ENCODE results near the gene PTPRT. TPM values are rescaled to one million over a fixed set of nuclear protein-coding genes. Genes with fewer than 3 reads are reported as not detected.

The PTPRT gene
- polyA plus RNA-seq, 3 donors, result not detected

GRCh38 chr20:42359617-42360016 is 830.1 kb downstream of the PTPRT start:
- Histone ChIP-seq H3K4me2 (replicated peaks; ENCODE audit: extremely low read depth, low read length, poor library complexity, severe bottlenecking) (no peak overlapping the region), H3K79me2 (ENCODE audit: insufficient read depth, low read length) (no peaks in the 10 kb centered on the region), H3K9me3 (replicated peaks in 1 of 2; ENCODE audit: control insufficient read depth in 1 of 2, insufficient read depth in 1 of 2, low read length in 2 of 2) (no peaks in the 10 kb centered on the region), H4K20me1 (ENCODE audit: insufficient read depth, low read length) (no peaks in the 10 kb centered on the region), H3K4me1 (ENCODE audit: control insufficient read depth in 1 of 2, insufficient read depth in 2 of 2, low read length in 2 of 2) (no peaks in the 10 kb centered on the region), H3K27me3 (ENCODE audit: control insufficient read depth in 2 of 2, insufficient read depth in 2 of 2, low read length in 2 of 2) (no peaks in the 10 kb centered on the region), H2AFZ (ENCODE audit: insufficient read depth, low read depth, low read length, poor library complexity, severe bottlenecking) (no peak overlapping the region), H3K4me3 (replicated peaks in 1 of 3; ENCODE audit: low read depth in 2 of 3, low read length in 3 of 3) (no peak overlapping the region), H3K9ac (ENCODE audit: insufficient read depth, low read length, poor library complexity, severe bottlenecking) (no peak overlapping the region), H3K27ac (ENCODE audit: low read depth in 1 of 2, low read length in 2 of 2) (no peak overlapping the region), H3K36me3 (replicated peaks in 1 of 2; ENCODE audit: control insufficient read depth in 1 of 2, insufficient read depth in 2 of 2, low read length in 2 of 2) (no peaks in the 10 kb centered on the region)
- no peak overlapping the region for H3K27ac Mint-ChIP-seq
- DNase-seq, result no peak
- 88% methylated on average over 9 of the region's 10 CpGs for WGBS (ENCODE audit: insufficient coverage)
- no peak for TF ChIP-seq CTCF (IDR thresholded peaks at IDR 0.05)
- H3K36me3 Mint-ChIP-seq, result no peaks in the 10 kb centered on the region
- peaks cover 0 to 10% (median 3%) of the 10 kb centered on the region in 7 donors for H3K9me3 Mint-ChIP-seq
- H3K4me3 Mint-ChIP-seq, result no peak overlapping the region
- intact Hi-C loops (cut with micrococcal nuclease), result no loop called here
- peaks cover 0 to 2% (median 0%) of the 10 kb centered on the region in 3 donors for H3K27me3 Mint-ChIP-seq (ENCODE audit: low read depth in 3 of 3)
- no peaks in the 10 kb centered on the region for H3K4me1 Mint-ChIP-seq

GRCh38 chr20:42352096-42352495 is 837.6 kb downstream of the PTPRT start:
- Mint-ChIP-seq H3K9me3 (peaks cover 0 to 5% (median 0%) of the 10 kb centered on the region in 7 donors), H3K36me3 (no peaks in the 10 kb centered on the region), H3K4me3 (no peak overlapping the region), H3K27ac (no peak overlapping the region), H3K27me3 (ENCODE audit: low read depth in 3 of 3) (peaks cover 0 to 4% (median 0%) of the 10 kb centered on the region in 3 donors), H3K4me1 (no peaks in the 10 kb centered on the region)
- Histone ChIP-seq H3K9ac (ENCODE audit: insufficient read depth, low read length, poor library complexity, severe bottlenecking) (no peak overlapping the region), H3K79me2 (ENCODE audit: insufficient read depth, low read length) (no peaks in the 10 kb centered on the region), H3K9me3 (replicated peaks in 1 of 2; ENCODE audit: control insufficient read depth in 1 of 2, insufficient read depth in 1 of 2, low read length in 2 of 2) (no peaks in the 10 kb centered on the region), H3K4me1 (ENCODE audit: control insufficient read depth in 1 of 2, insufficient read depth in 2 of 2, low read length in 2 of 2) (no peaks in the 10 kb centered on the region), H4K20me1 (ENCODE audit: insufficient read depth, low read length) (no peaks in the 10 kb centered on the region), H3K27ac (ENCODE audit: low read depth in 1 of 2, low read length in 2 of 2) (no peak overlapping the region), H3K27me3 (ENCODE audit: control insufficient read depth in 2 of 2, insufficient read depth in 2 of 2, low read length in 2 of 2) (no peaks in the 10 kb centered on the region), H3K36me3 (replicated peaks in 1 of 2; ENCODE audit: control insufficient read depth in 1 of 2, insufficient read depth in 2 of 2, low read length in 2 of 2) (no peaks in the 10 kb centered on the region), H2AFZ (ENCODE audit: insufficient read depth, low read depth, low read length, poor library complexity, severe bottlenecking) (no peak overlapping the region), H3K4me2 (replicated peaks; ENCODE audit: extremely low read depth, low read length, poor library complexity, severe bottlenecking) (no peak overlapping the region), H3K4me3 (replicated peaks in 1 of 3; ENCODE audit: low read depth in 2 of 3, low read length in 3 of 3) (no peak overlapping the region)
- 80% methylated on average over 1 of the region's 6 CpGs for WGBS (ENCODE audit: insufficient coverage)
- no peak for DNase-seq
- no peak for TF ChIP-seq CTCF (IDR thresholded peaks at IDR 0.05)
- intact Hi-C loops (cut with micrococcal nuclease), result no loop called here

Measured in CD14-positive monocyte (primary cell).